Type B pancreatic cell (in vitro differentiated cells): Measurements from ENCODE around the gene PAXIP1. TPM values are rescaled to one million over a fixed set of nuclear protein-coding genes. Genes with fewer than 3 reads are reported as not detected.
"Not testable (repeated sequence)": the region's sequence is repeated elsewhere in the genome, so short reads cannot be mapped to it uniquely, and the experiment has no call there.

Source experiments
- DNase-seq: peaks from one replicate; pipeline ENCODE4 v3.0.0; 2021; ENCODE audit warnings: mixed read lengths; ENCODE audit not compliant: unreplicated experiment; ENCODE audit errors: extremely low spot score
- H3K27ac Mint-ChIP-seq: 2 replicates; pipeline ENCODE4 v1.8.0; 2021; ENCODE audit warnings: mild to moderate bottlenecking, mixed read lengths
- H3K27me3 Mint-ChIP-seq: 2 replicates; pipeline ENCODE4 v1.8.0; 2021; ENCODE audit warnings: mixed read lengths
- H3K36me3 Mint-ChIP-seq: 2 replicates; pipeline ENCODE4 v1.8.0; 2021; ENCODE audit warnings: mixed read lengths
- H3K4me1 Mint-ChIP-seq: one replicate; pipeline ENCODE4 v1.8.0; 2021; ENCODE audit warnings: mixed read lengths; ENCODE audit not compliant: unreplicated experiment
- H3K4me3 Mint-ChIP-seq: 2 replicates; pipeline ENCODE4 v1.8.0; 2021; ENCODE audit warnings: mild to moderate bottlenecking, mixed read lengths
- H3K9me3 Mint-ChIP-seq: 2 replicates; pipeline ENCODE4 v1.8.0; 2021; ENCODE audit warnings: mixed read lengths
- total RNA-seq: library from RNA; stranded (reverse); gene quantifications from 2 replicates; pipeline ENCODE4 v1.2.1, GENCODE V29; 2021; ENCODE audit warnings: low replicate concordance
- TF ChIP-seq, protein P1 (sequence below): fragments of 200-600 bp; sonication (generic); conservative IDR thresholded peaks from 2 replicates; pipeline ENCODE4 v1.5.0; 2021; ENCODE audit warnings: antibody characterized with exemption, mild to moderate bottlenecking

PAXIP1 gene
- total RNA-seq, 1 donor from 2014 or later: 21.1 TPM

DNA sequence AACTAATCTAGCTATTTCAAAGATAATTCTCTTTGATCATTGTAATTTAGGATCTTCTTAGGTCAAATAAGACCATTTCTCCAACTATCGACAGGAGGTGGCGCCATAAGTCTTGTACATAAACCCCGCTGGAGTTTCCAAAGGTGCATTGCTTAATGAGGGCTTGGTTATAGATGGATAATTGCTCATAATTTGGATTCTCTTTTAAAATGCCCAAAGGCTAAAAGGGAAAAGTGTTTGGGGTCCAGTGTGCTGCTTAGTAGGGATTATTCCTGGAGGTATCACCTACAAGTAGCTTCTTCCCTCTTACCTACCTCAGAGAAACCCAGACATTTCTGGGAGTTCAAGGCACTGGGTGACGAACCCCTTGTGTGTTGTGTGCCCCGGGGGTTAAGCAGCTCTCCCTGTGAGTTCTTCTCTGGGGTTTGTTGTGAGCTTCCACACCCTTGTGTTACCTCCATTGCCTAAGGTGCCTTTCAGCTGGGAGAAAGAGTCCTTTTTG is 75.2 kb downstream of the PAXIP1 start:
- Mint-ChIP-seq H3K4me3 (peak overlapping the region; percentile 86), H3K27me3 (peaks cover 5% of the 10 kb centered on the region), H3K36me3 (no peaks in the 10 kb centered on the region), H3K9me3 (no peaks in the 10 kb centered on the region), H3K4me1 (no peaks in the 10 kb centered on the region), H3K27ac (peak overlapping the region; percentile 96)
- TF ChIP-seq, protein P1, sequence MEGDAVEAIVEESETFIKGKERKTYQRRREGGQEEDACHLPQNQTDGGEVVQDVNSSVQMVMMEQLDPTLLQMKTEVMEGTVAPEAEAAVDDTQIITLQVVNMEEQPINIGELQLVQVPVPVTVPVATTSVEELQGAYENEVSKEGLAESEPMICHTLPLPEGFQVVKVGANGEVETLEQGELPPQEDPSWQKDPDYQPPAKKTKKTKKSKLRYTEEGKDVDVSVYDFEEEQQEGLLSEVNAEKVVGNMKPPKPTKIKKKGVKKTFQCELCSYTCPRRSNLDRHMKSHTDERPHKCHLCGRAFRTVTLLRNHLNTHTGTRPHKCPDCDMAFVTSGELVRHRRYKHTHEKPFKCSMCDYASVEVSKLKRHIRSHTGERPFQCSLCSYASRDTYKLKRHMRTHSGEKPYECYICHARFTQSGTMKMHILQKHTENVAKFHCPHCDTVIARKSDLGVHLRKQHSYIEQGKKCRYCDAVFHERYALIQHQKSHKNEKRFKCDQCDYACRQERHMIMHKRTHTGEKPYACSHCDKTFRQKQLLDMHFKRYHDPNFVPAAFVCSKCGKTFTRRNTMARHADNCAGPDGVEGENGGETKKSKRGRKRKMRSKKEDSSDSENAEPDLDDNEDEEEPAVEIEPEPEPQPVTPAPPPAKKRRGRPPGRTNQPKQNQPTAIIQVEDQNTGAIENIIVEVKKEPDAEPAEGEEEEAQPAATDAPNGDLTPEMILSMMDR: peak; percentile 79
- DNase-seq: no peak

DNA sequence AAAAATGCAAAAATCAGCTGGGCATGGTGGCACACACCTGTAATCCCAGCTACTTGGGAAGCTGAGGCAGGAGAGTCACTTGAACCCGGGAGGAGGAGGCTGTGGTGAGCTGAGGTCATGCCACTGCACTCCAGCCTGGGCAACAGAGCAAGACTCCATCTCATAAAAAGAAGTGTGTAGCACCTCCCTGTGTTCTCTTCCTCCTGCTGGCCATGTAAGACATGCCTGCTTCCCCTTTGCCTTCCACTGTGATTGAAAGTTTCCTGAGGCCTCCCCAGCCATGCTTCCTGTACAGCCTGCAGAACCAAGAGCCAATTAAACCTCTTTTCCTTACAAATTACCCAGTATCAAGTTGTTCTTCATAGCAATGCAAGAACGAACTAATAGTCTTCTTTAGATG is 80.5 kb downstream of the PAXIP1 start:
- not testable (repeated sequence) for H3K27ac Mint-ChIP-seq, H3K4me3 Mint-ChIP-seq, H3K9me3 Mint-ChIP-seq, DNase-seq, H3K4me1 Mint-ChIP-seq, H3K36me3 Mint-ChIP-seq
- peaks cover 14% of the 10 kb centered on the region for H3K27me3 Mint-ChIP-seq

DNA sequence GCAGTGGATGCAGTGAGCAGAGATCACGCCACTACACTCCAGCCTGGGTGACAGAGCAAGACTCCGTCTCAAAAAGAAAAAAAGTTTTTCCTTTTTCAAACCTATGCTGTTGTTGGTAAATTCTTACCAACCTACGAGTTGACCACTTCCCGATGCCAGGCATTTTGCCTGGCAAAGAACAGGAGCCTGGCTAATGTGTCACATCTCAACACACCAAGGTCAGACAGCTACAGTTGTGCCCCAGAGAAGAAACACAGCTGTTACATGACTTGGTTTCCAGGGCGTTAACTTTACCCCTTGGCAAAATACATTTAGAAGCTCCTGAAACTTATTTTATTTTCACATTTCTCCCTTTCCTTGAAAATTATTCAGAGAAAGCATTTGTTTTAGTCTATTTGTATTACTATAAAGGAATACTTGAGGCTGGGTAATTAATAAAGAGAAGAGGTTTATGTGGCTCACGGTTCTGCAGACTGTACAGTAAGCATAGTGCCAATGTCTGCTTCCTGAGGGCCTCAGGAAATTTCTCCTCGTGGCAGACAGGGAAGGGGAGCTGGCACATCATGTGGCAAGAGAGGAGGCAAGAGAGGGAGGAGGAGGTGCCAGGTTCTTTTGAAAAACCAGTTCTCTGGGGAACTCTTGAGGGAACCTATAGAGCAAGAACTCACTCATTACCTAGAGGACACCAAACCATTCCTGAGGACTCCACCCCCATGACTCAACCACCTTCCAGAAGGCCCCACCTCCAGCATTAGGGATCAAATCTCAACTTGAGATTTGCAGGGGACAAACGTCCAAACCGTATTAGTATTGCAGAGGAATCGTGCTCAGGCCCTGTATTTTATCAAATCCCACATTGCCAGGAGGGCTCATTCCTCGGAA is 83.3 kb downstream of the PAXIP1 start:
- H3K4me3 Mint-ChIP-seq: no peak overlapping the region
- H3K4me1 Mint-ChIP-seq: no peaks in the 10 kb centered on the region
- TF ChIP-seq, protein P1: no peak
- H3K9me3 Mint-ChIP-seq: no peaks in the 10 kb centered on the region
- H3K36me3 Mint-ChIP-seq: no peaks in the 10 kb centered on the region
- H3K27me3 Mint-ChIP-seq: peaks cover 14% of the 10 kb centered on the region
- no peak for DNase-seq
- no peak overlapping the region for H3K27ac Mint-ChIP-seq

DNA sequence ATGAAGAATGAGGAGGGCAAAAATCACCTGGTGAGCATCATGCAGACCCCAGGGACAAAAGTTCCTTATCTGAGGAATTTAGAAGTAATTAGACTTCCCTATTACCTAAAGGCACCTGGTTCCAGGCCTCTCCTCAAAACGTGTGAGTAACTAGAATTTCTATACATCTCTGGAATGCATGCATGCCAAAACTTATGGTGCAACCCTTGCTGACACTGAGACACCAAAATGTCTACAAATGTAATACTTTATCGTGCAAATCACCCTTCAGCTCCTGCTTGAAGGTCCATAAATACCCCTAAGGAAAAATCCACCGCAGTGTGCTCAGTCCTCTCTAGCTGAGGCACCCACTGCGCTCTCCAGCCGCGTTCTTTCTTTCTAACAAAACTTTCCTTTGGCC is 84.2 kb downstream of the PAXIP1 start:
- H3K4me1 Mint-ChIP-seq: no peaks in the 10 kb centered on the region
- peaks cover 16% of the 10 kb centered on the region for H3K27me3 Mint-ChIP-seq
- TF ChIP-seq, protein P1: no peak
- DNase-seq: no peak
- no peak overlapping the region for H3K4me3 Mint-ChIP-seq
- H3K27ac Mint-ChIP-seq: no peak overlapping the region
- H3K9me3 Mint-ChIP-seq: no peaks in the 10 kb centered on the region
- H3K36me3 Mint-ChIP-seq: no peaks in the 10 kb centered on the region

DNA sequence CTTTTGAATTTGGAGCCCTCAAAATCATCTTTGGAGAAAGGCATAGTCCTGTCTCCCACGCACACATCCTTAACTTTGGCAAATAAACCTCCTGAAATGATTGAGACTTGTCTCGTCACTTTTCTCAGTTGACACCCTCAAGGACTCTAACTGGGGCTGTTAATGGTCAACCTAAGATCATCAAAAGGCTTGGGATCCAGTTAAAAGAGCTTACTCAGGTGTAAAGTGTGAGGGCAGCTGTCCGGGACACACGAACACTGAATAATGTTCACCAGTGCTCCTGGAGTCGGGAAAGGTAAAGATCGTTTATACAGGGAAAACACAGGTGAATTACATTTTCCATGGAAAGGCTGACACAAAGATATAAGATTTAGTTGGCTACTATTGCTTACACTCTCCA is 84.7 kb downstream of the PAXIP1 start:
- Mint-ChIP-seq H3K27me3 (peaks cover 18% of the 10 kb centered on the region), H3K27ac (no peak overlapping the region), H3K9me3 (no peaks in the 10 kb centered on the region), H3K4me3 (no peak overlapping the region), H3K36me3 (no peaks in the 10 kb centered on the region), H3K4me1 (no peaks in the 10 kb centered on the region)
- TF ChIP-seq, protein P1: no peak
- no peak for DNase-seq

DNA sequence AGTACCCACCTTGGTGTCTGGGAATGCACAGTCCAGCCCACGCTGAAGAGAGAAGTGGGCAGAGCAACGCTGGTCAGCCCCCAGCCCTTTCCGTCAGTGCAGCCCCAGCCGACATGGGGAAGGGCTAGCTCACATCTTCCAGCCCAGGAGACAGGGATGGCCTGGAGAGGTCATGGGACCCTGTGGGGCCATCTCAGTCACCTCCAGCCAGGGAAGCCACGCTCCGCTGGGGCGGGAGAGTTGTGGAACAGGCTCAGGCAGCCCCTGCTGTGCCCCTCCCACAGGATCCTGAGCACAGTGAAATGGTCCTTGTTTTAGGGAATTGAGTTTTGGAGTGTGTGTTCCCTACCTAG is 85.1 kb downstream of the PAXIP1 start:
- Mint-ChIP-seq H3K36me3 (no peaks in the 10 kb centered on the region), H3K27ac (no peak overlapping the region), H3K9me3 (no peaks in the 10 kb centered on the region), H3K4me1 (no peaks in the 10 kb centered on the region), H3K27me3 (peaks cover 18% of the 10 kb centered on the region), H3K4me3 (no peak overlapping the region)
- no peak for DNase-seq
- TF ChIP-seq, protein P1: no peak
